ENCODE measurements around the gene EEF1E1.

The EEF1E1 gene

DNA sequence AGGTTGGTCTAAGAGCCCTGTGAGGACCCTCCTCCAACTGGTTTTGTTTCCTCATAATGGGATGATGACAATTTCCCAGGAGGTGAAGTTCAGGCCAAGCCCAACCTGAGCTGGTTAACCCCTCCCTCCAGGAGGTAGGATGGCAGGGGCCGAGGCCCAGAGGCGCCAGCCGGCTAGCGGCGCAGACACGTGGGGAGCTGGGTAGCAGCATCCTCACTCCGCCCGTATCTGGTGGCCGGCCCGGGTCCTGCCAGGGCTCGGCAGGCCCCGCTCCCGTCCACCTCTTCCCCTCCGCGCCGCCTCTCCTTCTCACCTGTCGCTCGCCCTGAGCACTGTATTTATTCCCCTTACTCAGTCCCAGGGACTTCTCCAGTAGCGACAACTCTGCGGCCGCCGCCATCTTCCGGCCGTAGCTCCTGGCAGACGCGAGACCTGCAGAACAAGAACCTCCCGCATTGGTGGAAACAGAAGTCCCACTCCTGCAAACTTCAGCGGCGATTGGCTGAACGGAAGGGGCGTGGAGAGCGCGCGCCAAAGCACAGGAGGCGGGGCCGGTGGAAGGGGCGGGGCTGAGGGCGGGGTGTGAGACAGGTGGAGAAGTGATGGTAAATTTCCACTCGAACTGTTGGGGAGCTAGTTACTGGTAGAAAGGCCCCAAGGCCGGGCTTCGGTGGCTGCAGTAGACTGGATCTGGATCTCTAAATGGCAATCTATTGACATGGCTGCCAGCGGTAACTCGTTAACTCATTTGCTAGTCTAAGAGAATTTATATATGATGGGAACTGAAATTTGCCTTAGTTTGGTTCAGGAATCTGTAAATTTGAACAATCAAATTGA, at the start of gene EEF1E1:
EEF1E1 (minus strand) TSS at position 427 of the 837 bp plus-strand sequence; CDS start at position 400, 27 bp downstream.
- DNase-seq: peak; percentile 98

- no peak for DNase-seq
Observed at GRCh38 chr6:8149350-8149749, 47.0 kb upstream of the EEF1E1 start.

- no peak for DNase-seq
Observed at GRCh38 chr6:8143945-8144344, 41.6 kb upstream of the EEF1E1 start.

DNA sequence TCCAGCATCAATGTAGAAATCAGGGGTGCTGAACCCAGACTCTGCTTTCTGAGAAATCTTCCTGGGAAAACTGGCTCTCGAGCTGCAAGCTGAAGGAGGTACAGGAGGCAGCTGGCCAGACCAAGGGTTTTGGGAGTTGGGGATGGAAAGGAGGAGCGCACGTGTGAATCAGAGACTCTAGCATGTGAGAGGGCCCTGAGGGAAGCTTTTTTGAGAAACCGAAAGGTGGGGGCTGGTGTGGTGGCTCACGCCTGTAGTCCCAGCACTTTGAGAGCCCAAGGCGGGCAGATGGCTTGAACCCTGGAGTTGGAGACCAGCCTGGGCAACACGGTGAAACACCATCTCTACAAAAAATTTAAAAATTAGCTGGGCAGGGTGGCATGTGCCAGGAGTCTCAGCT, 37.1 kb upstream of the EEF1E1 start:
- no peak for DNase-seq

GRCh38 chr6:8137529-8137939, 35.2 kb upstream of the EEF1E1 start:
- DNase-seq: no peak

- no peak for DNase-seq
Observed at GRCh38 chr6:8135276-8135675, 32.9 kb upstream of the EEF1E1 start.

- no peak for DNase-seq
Observed at GRCh38 chr6:8132130-8132529, 29.8 kb upstream of the EEF1E1 start.

DNA sequence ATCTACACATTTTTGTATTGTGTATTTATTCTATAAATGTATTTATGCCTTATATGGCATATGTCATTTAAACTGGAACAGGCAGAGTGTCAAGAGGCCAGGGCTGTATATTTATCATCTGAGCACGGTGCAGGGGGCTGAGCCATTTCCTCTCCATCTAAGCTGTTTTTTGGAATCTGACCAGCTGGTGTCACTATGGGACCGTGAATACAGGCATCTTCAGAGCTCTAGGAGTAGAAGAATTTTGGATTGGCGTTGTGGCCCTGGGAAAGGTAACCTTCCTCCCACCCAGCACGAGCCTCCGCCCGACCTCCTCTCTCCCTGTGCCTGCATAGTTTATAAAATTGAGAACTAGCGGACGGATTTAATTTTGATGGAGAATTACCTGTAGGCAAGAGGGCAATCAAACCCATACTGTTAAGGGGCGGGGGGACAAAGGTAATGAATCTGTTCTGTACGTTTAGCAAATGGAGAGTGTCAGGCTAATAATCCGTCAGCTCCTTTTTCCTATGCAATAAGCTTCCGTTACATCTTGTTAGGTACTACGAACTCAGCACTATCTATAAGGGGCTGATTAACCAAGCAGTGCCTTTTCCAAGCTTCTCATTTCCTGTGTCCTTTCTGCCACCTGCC, 29.0 kb upstream of the EEF1E1 start:
- DNase-seq: peak; percentile 91

DNA sequence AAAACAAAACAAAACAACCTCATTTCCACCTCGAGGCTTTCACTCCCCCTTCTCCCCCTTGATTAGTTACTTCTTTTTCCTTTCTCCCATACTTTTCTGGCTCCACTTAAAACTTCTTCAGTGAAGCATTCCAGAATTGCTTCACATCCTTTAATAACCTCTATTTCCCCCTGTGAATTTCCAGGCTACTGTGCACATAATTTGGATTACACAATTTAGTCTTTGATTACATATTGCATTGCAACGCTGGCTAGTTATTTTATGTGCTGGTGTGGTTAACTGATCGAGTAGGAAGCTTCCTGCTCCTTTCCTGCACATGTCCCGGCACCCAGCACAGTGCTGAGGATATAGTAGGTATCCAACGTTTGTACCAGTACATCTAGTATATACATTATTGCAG, 28.1 kb upstream of the EEF1E1 start:
- no peak for DNase-seq

- no peak for DNase-seq
Observed at GRCh38 chr6:8123236-8123635, 20.9 kb upstream of the EEF1E1 start.

DNA sequence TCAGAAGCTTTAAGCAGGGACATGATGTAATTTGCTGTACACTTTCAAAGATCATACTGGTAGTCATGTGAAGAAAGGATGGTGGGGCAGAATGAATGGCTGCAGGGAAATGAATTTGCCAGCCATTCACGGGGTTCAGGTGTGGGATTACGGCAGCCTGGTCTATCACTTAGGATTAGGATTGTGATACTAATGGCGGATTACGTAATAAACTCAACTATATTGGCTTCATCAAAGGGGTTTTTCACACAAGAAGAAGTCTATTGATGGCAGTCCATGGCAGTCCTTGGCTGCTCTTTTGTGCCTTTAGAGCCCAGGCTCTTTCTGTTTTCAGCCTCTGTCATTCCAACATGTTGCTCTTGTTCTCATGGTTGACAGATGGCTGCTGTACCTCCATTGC, 12.6 kb upstream of the EEF1E1 start:
- no peak for DNase-seq

DNA sequence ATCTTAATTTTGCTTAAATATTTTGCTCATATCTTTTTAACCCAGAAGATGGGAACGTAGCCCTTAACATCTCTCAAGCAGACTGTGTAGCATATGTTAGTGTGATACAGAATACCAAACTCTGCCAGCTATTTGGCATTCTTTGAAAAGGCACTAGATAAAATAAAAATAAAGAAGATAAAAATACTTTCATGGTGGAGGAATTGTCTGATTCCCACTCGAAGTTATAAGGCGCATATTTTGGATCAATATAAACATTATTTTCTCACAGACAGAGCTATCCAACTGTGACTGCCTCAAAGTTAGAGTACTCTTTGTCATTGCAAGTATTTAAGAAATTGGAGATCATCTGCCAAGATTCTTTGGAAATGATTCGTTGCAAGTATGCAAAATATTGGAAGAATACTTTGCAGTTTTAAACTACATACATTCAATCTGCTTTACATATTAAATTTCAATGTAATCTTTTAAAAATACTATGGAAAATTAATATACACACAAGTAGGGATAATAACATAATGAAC, 10.8 kb upstream of the EEF1E1 start:
- DNase-seq: no peak

- DNase-seq: peak; percentile 40
Observed at GRCh38 chr6:8110725-8111124, 8.4 kb upstream of the EEF1E1 start.

DNA sequence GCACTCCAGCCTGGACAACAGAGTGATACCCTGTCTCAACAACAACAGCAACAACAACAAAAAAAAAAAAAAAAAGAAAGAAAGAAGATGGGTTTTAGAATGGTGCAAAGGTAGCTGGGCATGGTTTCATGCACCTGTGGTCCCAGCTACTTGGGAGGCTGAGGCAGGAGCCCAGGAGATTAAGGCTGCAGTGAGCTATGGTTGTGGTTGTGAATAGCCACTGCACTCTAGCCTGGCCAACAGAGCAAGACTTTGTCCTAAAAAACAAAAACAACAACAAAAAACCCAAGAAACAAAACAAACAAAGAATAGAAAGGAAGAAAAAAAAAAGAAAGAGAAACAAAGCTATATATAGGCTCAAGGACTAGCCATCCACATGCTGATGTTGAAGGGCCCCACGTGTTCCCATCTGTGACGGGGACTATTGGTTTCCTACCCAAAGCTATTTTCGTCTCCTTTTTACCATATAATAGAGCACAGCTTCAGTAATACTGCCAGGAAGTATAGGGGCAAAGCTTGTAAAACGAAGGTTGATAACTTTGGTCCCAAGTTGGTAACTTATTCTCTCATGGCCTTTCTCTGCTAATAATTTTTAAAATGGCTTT, 7.9 kb upstream of the EEF1E1 start:
- no peak for DNase-seq

DNA sequence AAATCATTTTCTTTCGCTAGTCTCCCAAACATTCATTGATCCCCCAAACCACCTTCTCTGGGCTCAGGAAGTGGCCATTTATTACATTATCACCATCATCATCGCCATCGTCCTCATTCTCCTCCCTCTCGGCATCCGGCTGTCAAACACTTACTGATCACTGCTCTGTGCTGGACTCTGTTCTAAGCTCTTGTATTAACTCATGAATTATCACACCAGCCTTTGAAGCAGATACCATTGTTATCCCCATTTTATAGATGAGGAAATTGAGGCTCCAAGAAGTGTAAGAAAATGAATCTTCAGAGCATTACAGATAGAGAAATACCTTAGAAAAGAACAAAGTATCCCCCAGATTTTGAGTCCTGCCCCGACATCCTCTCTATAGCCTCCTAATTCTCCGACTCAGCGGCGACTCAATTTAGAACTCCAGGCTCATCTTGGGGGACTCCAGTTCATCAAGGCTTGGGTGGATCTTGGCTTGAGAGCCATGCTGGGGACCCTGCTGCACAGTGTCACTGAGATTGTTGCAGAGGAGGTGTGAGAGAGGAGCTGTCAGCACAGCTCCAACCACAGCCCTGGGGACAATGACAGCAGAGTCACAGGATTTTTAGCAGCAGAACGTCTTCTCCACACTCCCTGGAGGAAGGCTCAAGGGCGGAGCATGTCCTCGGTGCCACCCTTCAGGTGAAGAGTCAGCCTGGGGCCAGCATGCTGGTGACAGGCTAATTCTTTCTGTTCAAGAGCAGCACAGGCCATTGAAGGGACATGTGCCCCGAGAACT, 6.6 kb upstream of the EEF1E1 start:
- DNase-seq: no peak

DNA sequence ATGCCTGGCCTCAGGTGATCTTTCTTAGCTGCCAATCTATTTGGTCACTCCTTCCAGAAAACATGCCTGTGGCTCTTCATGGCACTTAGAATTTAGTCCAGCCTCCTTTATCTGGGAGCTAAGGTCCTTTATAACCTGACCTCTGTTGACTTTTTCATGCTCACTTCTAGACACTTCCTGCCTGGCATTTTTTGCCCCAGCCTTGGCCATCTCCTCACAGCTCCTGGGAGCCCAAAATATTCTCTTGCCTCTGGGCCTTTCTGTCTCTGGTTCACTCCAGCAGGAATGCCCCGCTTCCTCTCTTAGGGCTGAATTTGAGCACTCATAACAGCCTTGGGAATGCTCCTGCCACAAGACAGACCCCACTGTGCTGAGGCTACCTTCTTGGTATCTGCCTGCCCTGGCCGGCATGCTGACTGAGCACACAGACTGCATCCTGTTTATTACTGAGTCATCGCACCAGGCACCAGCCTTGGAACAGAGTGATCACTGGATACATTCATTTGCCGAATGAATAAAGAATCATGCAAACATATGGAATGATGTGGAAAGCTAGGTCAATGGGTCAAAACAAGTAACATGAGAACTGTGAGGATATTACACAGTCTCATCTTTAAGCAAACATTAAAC, 5.8 kb upstream of the EEF1E1 start:
- DNase-seq: no peak

DNA sequence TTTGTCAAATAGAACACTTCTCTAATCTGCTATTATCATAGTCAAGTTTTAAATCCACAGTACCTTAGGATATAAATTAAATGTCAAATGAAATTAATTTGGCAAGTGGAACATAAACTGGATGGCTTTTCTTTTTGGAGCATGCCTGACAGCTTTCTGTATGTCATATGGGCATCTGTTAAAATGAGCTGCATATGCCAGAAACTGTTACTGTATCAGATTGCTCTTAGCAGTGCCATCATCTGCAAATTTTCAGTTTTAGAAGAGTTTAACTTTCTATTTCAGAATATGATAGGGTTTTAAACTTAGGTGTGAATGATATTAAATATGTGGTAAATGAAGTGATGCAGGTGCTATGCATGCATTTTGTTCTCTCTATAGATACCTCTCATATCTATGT, 3.4 kb upstream of the EEF1E1 start:
- no peak for DNase-seq

DNA sequence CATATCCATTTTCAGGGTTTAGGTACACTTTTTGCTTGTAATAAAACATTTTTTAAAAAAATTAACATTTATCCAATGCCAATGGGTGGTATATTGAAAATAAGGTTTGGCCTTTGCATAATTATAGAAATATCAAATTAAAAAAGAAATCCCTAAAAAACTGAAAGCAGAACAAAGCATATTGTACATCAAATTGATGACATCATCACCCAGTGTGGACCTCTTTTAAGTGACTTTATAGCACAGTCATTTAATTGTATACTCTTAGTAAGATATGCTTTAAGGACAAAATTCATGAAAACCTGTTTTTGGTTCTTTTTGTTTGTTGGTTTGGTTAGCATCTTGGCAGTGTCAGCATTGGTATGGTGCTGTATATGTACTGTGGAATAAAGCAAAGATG, 1.4 kb upstream of the EEF1E1 start:
- no peak for DNase-seq

GRCh38 chr6:8100159-8100854, 2.0 kb downstream of the EEF1E1 start:
- DNase-seq: peak; percentile 90

- no peak for DNase-seq
Observed at GRCh38 chr6:8090650-8091049, 11.7 kb downstream of the EEF1E1 start.

DNA sequence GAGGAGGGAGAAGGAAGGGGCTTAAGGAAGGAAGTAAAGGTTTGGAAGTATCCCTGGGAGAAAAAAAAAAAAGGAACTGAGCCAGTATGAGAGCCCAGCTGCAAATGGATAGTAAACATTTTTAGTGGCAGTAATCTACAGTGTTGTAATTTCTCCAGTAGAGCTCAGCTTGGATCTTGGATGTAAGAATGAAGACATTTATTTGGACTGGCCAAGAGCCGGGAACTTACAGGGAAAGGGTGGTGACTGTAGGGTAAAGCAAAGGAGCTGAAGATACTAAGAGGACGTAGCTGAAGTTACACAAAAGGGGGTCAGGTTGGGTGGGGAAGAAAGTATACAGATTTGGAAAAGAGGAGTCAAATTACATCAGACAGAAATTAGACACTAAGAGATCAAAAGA, 13.5 kb downstream of the EEF1E1 start:
- no peak for DNase-seq

Measured in OCI-M1 (cell line).